ENCODE data around the gene STXBP5.

GRCh38 chr6:147164761-147165160, 39.5 kb upstream of the STXBP5 start:
- TF ChIP-seq, protein P1, sequence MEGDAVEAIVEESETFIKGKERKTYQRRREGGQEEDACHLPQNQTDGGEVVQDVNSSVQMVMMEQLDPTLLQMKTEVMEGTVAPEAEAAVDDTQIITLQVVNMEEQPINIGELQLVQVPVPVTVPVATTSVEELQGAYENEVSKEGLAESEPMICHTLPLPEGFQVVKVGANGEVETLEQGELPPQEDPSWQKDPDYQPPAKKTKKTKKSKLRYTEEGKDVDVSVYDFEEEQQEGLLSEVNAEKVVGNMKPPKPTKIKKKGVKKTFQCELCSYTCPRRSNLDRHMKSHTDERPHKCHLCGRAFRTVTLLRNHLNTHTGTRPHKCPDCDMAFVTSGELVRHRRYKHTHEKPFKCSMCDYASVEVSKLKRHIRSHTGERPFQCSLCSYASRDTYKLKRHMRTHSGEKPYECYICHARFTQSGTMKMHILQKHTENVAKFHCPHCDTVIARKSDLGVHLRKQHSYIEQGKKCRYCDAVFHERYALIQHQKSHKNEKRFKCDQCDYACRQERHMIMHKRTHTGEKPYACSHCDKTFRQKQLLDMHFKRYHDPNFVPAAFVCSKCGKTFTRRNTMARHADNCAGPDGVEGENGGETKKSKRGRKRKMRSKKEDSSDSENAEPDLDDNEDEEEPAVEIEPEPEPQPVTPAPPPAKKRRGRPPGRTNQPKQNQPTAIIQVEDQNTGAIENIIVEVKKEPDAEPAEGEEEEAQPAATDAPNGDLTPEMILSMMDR (IDR thresholded peaks at IDR 0.05): no peak
- no peak for TF ChIP-seq POLR2A (IDR thresholded peaks at IDR 0.05)
